C1 segment of cervical spinal cord (tissue), 14 donors: ENCODE results near the gene OSBPL5.

Source experiments
- DNase-seq, 14 donors: peaks; one replicate each; lab custom pipeline; 2025; lab: John Stamatoyannopoulos, UW

The OSBPL5 gene, protein sequence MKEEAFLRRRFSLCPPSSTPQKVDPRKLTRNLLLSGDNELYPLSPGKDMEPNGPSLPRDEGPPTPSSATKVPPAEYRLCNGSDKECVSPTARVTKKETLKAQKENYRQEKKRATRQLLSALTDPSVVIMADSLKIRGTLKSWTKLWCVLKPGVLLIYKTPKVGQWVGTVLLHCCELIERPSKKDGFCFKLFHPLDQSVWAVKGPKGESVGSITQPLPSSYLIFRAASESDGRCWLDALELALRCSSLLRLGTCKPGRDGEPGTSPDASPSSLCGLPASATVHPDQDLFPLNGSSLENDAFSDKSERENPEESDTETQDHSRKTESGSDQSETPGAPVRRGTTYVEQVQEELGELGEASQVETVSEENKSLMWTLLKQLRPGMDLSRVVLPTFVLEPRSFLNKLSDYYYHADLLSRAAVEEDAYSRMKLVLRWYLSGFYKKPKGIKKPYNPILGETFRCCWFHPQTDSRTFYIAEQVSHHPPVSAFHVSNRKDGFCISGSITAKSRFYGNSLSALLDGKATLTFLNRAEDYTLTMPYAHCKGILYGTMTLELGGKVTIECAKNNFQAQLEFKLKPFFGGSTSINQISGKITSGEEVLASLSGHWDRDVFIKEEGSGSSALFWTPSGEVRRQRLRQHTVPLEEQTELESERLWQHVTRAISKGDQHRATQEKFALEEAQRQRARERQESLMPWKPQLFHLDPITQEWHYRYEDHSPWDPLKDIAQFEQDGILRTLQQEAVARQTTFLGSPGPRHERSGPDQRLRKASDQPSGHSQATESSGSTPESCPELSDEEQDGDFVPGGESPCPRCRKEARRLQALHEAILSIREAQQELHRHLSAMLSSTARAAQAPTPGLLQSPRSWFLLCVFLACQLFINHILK

DNA sequence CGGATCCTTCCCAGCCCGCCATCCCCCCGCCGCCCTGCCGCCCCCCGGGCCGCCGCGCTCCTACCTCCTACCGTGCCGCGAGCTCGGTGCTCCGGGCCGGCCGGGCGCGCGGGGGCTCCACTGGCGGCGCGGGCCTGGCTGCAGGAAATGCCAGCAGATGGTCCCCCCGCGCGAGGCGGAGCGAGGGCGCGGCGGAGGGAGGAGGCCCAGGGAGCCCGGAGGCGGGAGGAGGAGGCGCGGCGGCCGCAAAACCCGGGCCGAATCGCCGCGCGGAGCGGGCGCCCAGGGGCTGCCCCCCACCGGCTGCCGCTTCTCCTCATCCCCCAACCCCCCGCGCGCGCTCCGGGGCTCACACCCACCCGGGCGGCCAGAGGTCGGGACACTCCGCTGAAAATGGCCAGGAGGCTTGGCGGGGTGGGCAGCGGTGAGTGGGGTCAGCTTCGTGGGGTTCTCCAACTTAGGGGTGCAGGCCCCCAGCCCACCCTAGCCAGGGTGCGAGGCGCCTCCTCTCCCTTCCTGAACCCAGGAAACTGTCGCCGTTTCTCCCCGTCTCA lies at the start of gene OSBPL5:
TSS of gene OSBPL5 (minus strand) at position 159 of the 554 bp plus-strand sequence. CDS start 36,162 bp downstream, outside the sequence.
- DNase-seq: peak in 11 of 14 donors; percentile 18 to 81 (median 46)

DNA sequence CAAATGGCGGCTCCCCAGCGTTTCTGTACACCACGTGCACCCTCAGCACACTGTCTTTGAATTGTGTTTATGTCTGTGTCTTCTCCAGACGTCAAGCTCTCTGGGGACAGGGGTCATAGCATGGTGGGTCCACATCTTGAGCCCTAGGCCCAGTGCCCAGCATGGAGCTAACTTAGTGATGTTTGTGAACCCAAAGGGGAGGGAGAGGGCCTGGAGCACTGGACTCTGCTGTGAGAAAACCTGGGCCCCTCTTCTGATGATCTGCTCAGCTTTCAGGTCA lies 49.2 kb upstream of the OSBPL5 start:
- no peak for DNase-seq

DNA sequence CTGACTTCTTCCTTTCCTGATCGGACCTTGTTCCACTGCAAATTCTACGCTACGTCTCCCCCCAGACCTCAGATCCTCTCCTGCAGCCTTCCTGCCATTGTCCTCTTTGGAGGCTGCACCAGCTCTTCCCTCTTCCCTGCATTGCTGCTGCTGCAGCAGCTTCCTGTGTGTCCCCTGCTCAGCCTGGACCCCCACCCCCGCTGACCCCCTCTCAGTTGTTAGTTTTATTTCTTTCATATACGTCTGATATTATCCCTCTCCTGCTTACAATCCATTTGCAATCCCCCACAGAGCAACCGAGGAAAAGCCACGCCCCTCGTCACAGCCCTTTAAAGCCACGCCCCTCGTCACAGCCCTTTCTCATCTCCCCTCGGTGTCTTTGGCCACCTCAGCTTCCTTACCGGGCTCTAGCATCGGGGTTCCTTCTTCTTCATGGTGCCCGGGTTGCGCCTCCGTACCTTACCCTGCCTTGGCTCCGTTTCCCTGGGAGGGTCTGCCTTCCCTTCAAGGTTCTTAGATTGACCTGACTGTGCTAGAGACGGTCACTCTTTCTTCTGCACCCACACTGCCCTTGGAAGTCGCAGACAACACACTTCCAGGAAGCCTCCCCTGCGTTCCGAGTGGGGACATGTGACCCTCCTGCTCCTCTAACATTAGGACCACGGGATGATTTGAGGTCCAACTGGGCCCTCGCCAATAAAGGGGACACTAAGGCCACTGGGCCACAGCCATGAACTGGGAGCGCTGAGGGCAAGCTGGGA lies 48.7 kb upstream of the OSBPL5 start:
- DNase-seq: no peak

DNA sequence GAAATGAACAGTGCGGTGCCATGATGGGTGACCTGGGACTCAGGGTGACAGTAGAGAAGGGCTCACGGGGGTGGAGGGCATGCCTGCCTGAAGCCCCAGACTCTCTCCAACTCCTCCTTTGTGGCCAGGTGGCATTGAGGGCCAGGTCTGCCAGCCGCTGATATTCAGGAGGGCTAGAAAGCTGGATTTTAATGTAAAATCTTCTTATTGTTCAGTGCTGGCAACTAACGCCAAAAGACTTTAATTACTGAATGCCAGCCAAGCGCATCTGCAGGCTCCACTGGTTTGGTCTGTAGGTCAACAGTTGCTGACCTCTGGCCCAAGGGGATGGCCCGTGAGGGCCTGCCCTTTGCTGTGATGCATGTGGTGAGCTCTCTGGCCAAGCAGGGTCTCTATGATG lies 43.2 kb upstream of the OSBPL5 start:
- DNase-seq: no peak

DNA sequence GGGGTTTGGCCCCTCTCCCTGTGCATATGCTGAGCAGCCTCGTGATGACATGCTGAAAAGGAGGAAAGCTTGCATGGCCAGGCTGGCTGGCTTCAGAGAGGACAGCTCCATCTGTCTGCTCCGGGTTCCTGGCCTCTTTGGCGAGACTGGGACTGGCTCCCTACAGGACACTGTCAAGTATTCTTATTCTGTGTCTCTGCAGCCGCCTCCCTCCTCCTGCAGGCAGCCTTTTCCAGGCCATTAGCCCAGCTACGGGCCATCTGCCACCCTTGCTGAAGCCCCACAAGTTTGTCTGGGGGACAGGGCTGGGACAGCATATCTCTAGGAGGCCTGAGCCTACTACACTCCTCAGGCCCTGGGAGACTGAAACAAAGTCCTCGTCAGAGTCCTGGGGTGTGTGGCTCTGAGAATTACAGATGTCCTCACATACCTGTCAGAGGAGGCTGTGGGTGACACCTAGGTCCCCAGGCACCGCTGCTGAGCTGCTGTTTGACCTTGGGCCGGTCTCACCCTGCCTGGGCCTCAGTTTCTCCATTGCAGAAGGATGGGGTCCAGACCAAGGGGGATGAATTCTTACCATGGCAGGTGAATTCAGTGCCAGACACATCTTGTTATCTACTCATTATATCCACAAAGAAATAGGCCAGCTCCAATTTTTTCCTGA lies 42.5 kb upstream of the OSBPL5 start:
- DNase-seq: peak in 2 of 14 donors; percentile 46 to 96

DNA sequence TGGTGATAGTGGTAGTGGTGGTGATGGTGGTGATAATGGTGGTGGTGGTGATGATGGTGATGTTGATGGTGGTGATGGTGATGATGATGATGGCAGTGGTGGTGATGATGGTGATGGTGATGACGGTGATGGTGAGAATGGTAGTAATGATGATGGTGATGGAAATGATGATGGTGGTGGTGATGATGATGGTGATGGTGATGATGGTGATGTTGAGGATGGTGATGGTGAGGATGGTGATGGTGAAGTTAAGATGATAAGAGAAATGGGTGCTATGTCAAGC lies 41.8 kb upstream of the OSBPL5 start:
- no peak for DNase-seq

DNA sequence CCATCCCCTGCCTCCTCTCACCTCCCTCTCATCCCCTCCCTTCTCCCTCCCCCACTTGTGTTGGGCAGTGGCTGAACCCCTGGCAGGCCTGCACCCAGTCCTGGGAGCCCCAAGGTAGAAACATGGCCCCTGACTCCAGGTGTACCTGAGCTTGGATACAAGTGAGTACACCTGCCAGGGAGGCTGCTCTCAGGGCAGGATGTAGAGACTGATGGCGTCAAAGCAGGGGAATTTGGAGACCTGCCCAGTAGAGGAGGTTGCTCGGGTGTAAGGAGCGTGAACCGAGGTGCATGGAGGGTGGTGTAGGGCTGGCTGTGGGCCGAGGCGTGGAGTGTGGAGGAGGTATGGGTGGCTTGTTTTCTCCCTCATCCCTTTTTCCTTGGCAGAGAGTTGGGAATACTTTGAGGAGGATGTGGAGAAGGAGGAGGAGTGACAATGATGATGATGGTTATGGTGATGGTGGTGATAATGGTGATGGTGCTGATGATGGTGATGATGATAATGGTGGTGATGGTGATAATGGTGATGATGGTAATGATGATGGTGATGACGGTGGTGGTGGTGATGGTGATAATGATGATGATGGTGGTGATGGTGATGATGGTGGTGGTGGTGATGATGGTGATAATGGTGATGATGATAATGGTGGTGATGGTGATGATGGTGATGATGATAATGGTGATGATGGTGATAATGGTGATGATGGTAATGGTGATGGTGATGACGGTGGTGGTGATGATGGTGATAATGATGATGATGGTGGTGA lies 41.2 kb upstream of the OSBPL5 start:
- no peak for DNase-seq

DNA sequence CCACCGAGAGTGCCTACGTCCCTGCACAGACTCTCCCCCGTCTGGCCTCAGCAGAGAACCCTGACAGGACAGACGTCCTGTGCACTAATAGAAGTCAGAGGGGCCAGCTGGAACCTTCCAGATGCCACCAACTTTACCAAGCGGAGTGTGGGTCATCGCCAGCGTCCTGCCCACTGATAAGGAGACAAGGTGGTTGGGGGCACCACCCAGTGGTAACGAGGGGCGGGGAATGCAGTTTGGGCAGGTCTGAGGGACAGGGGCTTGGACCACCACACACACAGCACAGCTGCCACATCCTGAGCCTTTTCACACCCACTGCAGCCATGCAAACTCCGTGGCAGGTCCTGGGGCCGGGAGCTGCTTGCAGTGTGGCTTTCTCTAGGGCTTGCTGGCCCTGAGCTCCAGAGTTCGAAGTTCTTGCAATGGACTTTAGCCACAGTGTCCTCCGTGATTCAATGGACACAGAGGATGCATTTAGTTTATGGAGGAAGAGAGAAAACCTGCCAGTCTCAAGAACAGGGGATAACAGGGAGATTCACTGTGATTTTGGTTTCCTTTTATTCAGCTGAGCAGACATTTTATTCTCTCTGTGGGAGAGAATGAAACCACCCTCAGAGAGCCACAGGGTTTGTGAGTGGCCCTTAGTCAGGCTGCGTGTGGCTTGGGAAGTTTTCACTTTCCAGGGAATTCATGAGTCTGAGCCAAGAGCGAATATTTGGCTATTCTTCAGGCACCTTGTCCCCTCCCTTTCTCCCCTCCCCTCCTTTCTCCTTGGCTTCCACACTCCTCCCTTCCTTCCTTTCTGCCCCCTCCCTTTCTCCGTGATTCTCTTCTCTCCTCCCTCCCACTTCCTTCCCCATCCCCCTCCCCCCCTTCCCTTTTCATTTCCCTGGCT lies 40.4 kb upstream of the OSBPL5 start:
- no peak for DNase-seq

DNA sequence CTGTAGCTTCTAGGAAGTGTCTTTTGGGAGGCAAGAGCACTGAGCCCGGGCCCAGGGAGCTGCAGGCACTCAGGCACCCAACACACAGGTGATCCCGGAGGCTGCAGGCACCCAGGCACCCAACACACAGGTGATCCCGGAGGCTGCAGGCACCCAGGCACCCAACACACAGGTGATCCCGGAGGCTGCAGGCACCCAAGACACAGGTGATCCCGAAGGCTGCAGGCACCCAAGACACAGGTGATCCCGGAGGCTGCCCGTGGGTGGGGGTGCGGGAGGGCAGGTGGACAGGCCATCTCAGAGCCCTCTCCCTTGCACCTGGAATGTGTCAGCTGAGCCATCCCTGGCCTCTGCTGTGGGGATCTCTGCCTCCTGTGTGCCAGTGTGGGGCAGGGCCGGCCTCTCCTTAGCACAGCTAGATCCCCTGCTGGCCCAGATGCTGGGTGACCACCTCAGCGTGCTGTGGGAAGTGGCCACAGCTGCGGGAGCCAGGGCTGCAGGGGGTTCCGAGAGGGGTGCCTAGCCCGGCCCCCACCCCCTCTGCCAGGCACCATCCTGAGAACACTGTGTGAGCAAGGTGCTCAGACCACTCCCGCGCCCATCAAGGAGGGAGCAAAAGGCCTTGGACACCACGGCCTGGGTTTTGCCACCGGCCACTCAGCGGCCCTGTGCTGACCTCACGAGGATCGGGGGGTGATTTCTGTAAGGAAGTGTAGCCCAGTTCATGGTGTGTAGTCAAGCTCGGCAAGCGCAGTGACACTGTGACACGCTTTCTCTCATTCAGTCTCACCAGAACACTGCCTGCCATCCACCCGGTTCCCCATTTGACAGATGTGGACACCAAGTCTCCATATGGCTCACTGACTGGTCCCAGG lies 39.3 kb upstream of the OSBPL5 start:
- no peak for DNase-seq

DNA sequence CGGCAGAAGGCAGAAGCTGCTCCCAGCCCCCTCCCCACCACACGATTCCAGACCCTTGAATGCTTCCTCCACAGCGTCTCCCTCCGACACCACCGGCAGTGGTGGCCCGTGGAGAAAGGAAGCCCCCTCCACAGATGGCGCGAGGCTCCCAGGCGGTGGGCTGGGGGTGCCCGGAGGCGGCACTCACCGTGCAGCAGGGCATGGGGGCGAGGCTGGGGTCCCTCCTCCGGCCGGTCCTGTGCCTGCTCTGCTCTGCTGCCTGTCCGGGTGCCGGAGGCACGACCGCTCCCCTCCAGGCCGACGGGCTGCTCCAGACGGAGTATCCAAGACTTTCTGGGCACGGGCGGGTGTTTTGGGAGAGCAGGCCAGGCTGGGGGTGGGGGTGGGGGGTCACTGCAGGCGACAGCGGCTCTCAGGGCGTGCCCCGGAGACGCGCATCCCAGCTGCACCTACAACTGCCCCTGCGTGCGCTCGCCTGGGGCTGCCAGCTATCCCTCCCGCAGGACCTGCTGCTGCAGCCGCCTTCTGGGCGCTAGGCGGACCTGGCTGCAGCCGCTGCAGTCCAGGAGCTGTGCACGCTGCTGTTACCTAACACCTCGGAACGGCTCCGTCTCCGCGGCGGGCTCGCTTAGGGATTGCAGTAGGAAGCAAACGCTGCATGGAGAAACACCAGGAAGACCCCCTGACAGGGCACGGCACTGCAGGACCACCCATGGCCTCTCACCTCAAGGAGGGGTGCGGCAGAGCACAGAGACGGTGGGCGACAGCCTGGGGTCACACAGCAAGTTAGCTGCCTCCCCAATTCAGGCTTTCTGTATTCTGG lies 38.3 kb upstream of the OSBPL5 start:
- DNase-seq: no peak

DNA sequence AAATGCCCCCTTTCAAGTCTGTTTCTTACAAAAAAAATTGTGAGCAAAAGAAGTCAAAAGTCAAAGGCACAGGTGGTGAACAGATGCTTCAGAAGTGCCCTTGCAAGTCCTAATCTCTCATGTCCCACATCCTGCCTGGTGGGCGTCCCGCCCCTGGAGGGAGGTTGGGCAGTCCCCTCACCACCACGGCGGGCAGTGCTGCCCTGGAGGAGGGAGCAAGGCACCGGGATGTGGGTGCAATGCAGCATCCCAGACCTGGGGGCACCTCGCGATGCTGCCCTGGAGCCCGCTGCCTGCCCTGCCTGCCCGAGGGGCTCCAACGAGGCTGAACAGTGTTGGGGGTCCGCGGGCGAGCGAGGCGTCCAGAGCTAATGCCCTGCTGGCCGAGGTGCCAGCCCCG lies 37.6 kb upstream of the OSBPL5 start:
- no peak for DNase-seq

DNA sequence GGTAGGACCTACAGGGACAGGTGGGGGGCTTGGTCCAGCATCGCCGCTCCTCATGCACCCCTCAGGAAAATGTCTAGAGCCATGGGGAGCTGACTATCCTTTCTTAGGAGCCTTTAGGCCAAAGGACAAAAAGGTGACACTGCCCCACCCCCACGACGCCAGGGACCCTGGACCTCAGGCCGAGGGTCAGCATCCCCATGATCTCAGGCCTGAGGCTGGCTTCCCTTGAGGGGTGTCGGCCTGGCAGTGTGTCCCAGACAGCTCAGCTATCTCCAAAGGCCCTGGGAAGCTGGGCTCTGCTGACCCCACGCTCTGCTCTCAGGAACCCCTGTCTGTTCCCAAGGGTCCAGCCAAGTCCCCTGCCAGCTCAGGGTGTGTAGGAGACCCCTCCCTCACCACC lies 37.2 kb upstream of the OSBPL5 start:
- DNase-seq: no peak

DNA sequence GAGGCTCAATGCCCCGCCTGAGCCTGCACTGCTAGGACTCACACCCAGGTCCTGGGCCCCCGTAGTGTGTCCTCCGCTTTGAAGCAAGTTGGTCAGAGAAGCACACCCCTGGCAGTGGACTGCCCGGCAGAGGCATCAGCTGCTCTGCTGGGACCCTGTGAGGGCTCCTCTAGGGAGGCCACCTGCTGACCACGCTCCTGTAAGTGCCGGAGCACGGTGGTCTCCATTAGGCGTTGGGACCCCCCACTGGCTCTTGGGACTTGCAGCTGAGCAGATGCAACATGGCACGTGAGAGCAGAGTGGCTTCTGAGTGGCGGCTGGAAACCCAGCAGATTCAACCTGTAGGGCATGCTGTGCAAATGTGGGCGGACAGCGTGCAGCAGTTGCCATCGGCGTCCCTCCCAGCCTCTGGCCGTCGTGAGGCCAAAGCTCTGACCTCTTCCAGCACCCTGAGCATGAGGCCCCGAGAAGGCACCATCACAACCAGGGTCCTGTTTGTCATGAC lies 36.6 kb upstream of the OSBPL5 start:
- DNase-seq: no peak

DNA sequence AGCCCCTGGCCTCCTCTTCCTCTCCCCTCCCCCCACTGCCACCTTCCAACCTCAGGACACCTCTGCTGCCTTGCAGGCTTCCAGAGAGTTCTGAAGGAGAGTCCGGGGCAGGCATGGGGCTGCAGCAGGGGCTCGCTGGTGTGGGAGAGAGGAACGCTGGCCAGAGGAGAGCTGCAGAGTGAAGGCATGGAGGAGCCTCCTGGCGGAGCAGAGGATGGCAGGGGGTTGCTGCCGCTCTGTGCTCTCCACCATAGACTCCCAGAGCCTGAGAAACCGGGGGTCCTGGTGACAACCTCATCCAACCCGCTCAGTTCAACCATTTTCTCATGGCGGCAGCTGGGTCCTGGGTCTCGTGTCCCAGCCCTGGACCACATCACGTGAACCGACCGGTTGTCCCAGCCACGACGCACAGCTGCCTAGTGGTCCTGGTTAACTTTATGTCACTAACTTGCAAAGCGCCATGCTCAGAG lies 36.0 kb upstream of the OSBPL5 start:
- DNase-seq: no peak

DNA sequence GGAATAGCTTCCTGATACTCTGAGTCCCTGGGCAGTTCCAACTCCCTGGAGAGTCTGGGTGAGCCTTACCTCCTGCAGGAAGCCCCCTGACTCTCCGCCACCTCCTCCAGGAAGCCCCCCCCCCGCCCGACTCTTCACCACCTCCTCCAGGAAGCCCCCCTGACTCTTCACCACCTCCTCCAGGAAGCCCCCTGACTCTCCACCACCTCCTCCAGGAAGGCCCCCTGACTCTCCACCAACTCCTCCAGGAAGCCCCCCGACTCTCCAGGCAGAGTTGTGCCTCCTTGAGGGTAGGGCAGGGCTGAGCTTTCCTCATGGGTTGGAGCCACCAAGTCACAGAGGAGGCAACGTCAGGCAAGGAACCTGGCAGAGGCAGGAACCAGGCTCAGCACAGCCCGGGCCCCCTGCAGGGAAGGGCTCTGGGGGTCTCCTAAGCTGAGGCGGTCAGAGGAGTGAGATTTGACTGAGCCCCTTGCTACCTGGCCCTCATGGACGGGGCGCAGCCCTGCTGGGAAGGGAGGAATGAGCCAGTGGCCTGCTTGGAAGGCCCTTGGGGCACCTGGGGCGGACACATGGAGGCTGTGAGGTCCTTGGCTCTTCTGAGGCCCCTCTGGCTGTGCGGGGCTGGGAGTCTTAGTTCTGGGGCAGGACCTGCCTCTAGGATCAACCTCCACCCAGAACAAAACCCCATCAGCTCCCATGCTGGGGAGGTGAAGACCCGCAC lies 35.4 kb upstream of the OSBPL5 start:
- DNase-seq: no peak

DNA sequence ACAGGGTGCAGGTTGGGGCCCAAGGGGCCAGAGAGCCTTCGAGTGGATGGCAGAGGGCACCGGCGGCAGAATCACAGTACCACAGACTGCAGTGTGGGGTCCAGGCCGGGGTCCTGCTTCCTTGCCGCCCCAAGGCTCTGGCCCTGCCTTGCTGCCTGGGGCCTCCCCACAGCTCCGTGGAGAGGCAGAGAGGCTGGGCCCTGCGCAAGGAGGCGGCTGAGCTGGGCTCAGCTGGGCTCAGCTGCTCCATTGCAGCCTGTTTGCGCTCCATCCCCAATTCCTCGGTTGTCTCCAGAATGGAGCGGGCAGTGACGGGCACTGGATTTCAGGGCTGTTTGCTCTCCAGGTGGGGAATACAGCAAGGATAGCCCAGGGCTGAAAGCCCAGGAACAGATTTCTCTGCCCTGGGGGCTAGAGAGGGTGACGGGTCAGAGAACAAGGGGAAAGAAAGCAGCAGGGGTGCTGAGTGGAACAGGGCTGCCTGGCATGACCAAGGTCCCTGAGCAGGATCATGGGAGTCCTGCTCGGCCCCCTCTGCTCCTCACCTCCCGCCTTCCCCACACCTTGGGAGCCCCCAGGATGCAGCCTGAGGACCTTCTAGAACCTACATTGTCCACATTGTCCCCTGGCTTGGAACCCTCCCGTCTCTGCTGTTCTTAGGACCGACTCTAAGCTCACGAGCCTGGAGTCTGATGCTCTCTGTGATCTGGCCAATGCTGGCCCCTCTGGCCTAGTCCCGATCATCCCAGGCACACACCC lies 34.6 kb upstream of the OSBPL5 start:
- DNase-seq: no peak
